Ascending aorta (tissue), 2 donors: ENCODE data around the gene ATOSA. TPM values are rescaled to one million over a fixed set of nuclear protein-coding genes. Genes with fewer than 3 reads are reported as not detected.

Experiments used
- DNase-seq, 2 donors: peaks; one replicate each; pipeline ENCODE4 v3.0.0-alpha.2; 2019; ENCODE audit warnings: low spot score in 2 of 2
- H3K27ac ChIP-seq, 2 donors: fragments of 200-600 bp; sonication (generic); one replicate each; pipeline ENCODE4 v1.5.1; 2016 to 2017; ENCODE audit warnings: mild to moderate bottlenecking in 1 of 2
- H3K27me3 ChIP-seq: fragments of 200-600 bp; sonication (generic); one replicate; pipeline ENCODE4 v1.5.1; 2017
- H3K36me3 ChIP-seq, 2 donors: fragments of 200-600 bp; sonication (generic); one replicate each; pipeline ENCODE4 v1.5.1; 2016
- H3K4me1 ChIP-seq, 2 donors: fragments of 200-600 bp; sonication (generic); one replicate each; pipeline ENCODE4 v1.5.1; 2016 to 2017; ENCODE audit warnings: mild to moderate bottlenecking in 1 of 2
- H3K4me3 ChIP-seq, 2 donors: fragments of 200-600 bp; sonication (generic); one replicate each; pipeline ENCODE4 v1.5.1; 2016 to 2017; ENCODE audit warnings: mild to moderate bottlenecking in 1 of 2
- H3K9me3 ChIP-seq, 2 donors: fragments of 200-600 bp; sonication (generic); one replicate each; pipeline ENCODE4 v1.5.1; 2016
- CTCF ChIP-seq, 3 experiments: fragments of 200-600 bp in 2 of 3; fragments of 450-650 bp in 1 of 3; sonication (generic) in 2 of 3; IDR thresholded peaks; one replicate each; pipeline ENCODE4 v1.5.1; 2016 to 2019; ENCODE audit warnings: antibody characterized with exemption in 3 of 3, mild to moderate bottlenecking in 1 of 3, moderate library complexity in 1 of 3
- intact Hi-C: fragments of 100-400 bp; cut with DNase I; formaldehyde crosslinking; loops from one replicate; pipeline ENCODE4 v1.15.1; 2023
- total RNA-seq: library from RNA; depleted of rRNA; stranded (reverse); fragments of >200 nt; gene quantifications from one replicate; pipeline ENCODE4 v1.1.0, GENCODE V29; 2016

Gene ATOSA
- total RNA-seq, 1 donor from 2014 or later, result 29.9 TPM

DNA sequence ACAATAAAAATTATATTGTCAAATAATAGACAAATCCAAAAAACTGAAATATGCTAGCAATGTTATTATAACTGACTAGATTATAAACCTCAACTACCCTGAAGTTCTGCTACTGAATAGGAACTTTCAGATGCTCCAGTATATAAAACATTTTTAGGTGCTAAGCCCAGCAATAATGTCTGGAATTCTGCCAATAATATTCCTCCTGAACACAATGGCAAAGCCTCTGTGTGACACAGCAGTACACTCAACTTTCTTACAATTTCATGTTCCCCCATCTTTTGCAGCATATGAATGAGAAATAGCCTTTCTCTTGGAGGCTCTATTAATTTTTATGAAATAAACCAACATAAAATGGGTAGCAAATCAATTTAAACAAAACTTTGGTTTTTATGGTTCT is 29.5 kb downstream of the ATOSA start:
- TF ChIP-seq CTCF (IDR thresholded peaks at IDR 0.05), result no peak
- intact Hi-C loops, result loop anchor here (5.0 to 10.0 kb wide), 2 partner anchors 82 to 385 kb away; partner anchors contain the start of gene ARPP19
- H3K36me3 ChIP-seq, result peaks cover 0 to 5% of the 10 kb centered on the region in 2 donors
- H3K4me3 ChIP-seq, result no peak overlapping the region
- no peaks in the 10 kb centered on the region for H3K9me3 ChIP-seq
- H3K27ac ChIP-seq, result no peak overlapping the region
- H3K27me3 ChIP-seq, result no peaks in the 10 kb centered on the region
- H3K4me1 ChIP-seq, result peaks cover 2 to 11% of the 10 kb centered on the region in 2 donors
- DNase-seq, result no peak

GRCh38 chr15:52645916-52646315 is 33.3 kb downstream of the ATOSA start:
- H3K4me3 ChIP-seq, result no peak overlapping the region
- no peaks in the 10 kb centered on the region for H3K27me3 ChIP-seq
- no peak overlapping the region for H3K27ac ChIP-seq
- peaks cover 4 to 8% of the 10 kb centered on the region in 2 donors for H3K4me1 ChIP-seq
- no peaks in the 10 kb centered on the region for H3K9me3 ChIP-seq
- peaks cover 0 to 5% of the 10 kb centered on the region in 2 donors for H3K36me3 ChIP-seq
- intact Hi-C loops, result loop anchor here (10.0 kb wide), 1 partner anchor 381 kb away; no protein-coding TSS in a partner anchor
- no peak for DNase-seq
- no peak for TF ChIP-seq CTCF (IDR thresholded peaks at IDR 0.05)

- intact Hi-C loops, result loop anchor here (5.0 to 10.0 kb wide), 2 partner anchors 35 to 378 kb away; partner anchors contain the start of gene ATOSA
- no peak for DNase-seq
- no peaks in the 10 kb centered on the region for H3K9me3 ChIP-seq
- H3K27me3 ChIP-seq, result no peaks in the 10 kb centered on the region
- H3K4me3 ChIP-seq, result no peak overlapping the region
- no peak for TF ChIP-seq CTCF (IDR thresholded peaks at IDR 0.05)
- H3K27ac ChIP-seq, result peak overlapping the region; percentile 28 to 73
- peaks cover 4 to 8% of the 10 kb centered on the region in 2 donors for H3K4me1 ChIP-seq
- peaks cover 0 to 3% of the 10 kb centered on the region in 2 donors for H3K36me3 ChIP-seq
These were observed 36.5 kb downstream of the ATOSA start for GRCh38 chr15:52642386-52643361.

DNA sequence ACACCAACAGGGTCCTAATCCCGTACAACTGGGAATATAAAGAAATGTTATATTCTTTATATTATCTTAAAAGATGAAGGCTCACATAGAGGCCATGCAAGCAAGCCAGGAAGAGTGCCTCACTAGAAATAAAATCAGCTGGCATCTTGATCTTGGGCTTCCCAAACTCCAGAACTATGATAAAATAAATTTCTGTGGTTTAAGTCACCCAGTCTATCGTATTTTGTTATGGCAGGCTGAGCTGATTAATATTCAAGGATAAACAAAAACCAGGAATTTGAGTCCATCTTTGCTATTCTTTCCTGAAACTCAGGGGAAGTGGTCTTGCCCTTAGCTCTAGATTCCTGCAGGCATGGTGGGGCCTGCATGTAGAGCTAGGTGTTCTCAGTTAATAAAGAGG is 42.7 kb downstream of the ATOSA start:
- no peaks in the 10 kb centered on the region for H3K9me3 ChIP-seq
- no peak overlapping the region for H3K4me3 ChIP-seq
- TF ChIP-seq CTCF (IDR thresholded peaks at IDR 0.05), result no peak
- no peak overlapping the region for H3K27ac ChIP-seq
- no peaks in the 10 kb centered on the region for H3K27me3 ChIP-seq
- H3K36me3 ChIP-seq, result peaks cover 10 to 20% of the 10 kb centered on the region in 2 donors
- intact Hi-C loops, result no loop called here
- DNase-seq, result no peak
- H3K4me1 ChIP-seq, result no peaks in the 10 kb centered on the region

- DNase-seq, result no peak
- no peak for TF ChIP-seq CTCF (IDR thresholded peaks at IDR 0.05)
- Histone ChIP-seq H3K4me1 (no peaks in the 10 kb centered on the region), H3K4me3 (no peak overlapping the region), H3K27me3 (no peaks in the 10 kb centered on the region), H3K27ac (no peak overlapping the region), H3K36me3 (peaks cover 10 to 20% of the 10 kb centered on the region in 2 donors), H3K9me3 (no peaks in the 10 kb centered on the region)
- intact Hi-C loops, result no loop called here
These were observed 43.3 kb downstream of the ATOSA start for GRCh38 chr15:52635908-52636307.

Other genes starting within 250 kb of the ATOSA start
- 55.0 TPM for gene MYO5A, start 150.5 kb downstream of the ATOSA start, total RNA-seq
- gene ARPP19, start 110.4 kb downstream of the ATOSA start, total RNA-seq, result 71.7 TPM
- gene ONECUT1, start 110.9 kb upstream of the ATOSA start, total RNA-seq, result 1.5 TPM